Measurements from ENCODE around the gene HS3ST6.
"Not testable (repeated sequence)": the region's sequence is repeated elsewhere in the genome, so short reads cannot be mapped to it uniquely, and the experiment has no call there.

The HS3ST6 gene

GRCh38 chr16:1926271-1926670, 8.1 kb upstream of the HS3ST6 start:
- no peak for DNase-seq (ENCODE audit: low read depth)

GRCh38 chr16:1924095-1924494, 5.9 kb upstream of the HS3ST6 start:
- no peak for DNase-seq (ENCODE audit: low read depth)

GRCh38 chr16:1923299-1924034, 5.3 kb upstream of the HS3ST6 start:
- no peak for DNase-seq (ENCODE audit: low read depth)

- no peak for DNase-seq (ENCODE audit: low read depth)
Observed at GRCh38 chr16:1922357-1922756, 4.1 kb upstream of the HS3ST6 start.

GRCh38 chr16:1920727-1921171, 2.5 kb upstream of the HS3ST6 start:
- DNase-seq (ENCODE audit: low read depth): no peak

- DNase-seq (ENCODE audit: low read depth): not testable (repeated sequence)
Observed at GRCh38 chr16:1920122-1920521, 1.9 kb upstream of the HS3ST6 start.

- no peak for DNase-seq (ENCODE audit: low read depth)
Observed at GRCh38 chr16:1919327-1919998, 1.2 kb upstream of the HS3ST6 start.

GRCh38 chr16:1917665-1918350, 407 bp downstream of the HS3ST6 start:
- no peak for DNase-seq (ENCODE audit: low read depth)

GRCh38 chr16:1917056-1917664, 1.1 kb downstream of the HS3ST6 start:
- no peak for DNase-seq (ENCODE audit: low read depth)

- DNase-seq (ENCODE audit: low read depth): no peak
Observed at GRCh38 chr16:1916640-1916990, 1.6 kb downstream of the HS3ST6 start.

GRCh38 chr16:1915732-1916639, 2.2 kb downstream of the HS3ST6 start:
- no peak for DNase-seq (ENCODE audit: low read depth)

- no peak for DNase-seq (ENCODE audit: low read depth)
Observed at GRCh38 chr16:1914988-1915387, 3.2 kb downstream of the HS3ST6 start.

- DNase-seq (ENCODE audit: low read depth): no peak
Observed at GRCh38 chr16:1914084-1914608, 4.1 kb downstream of the HS3ST6 start.

- no peak for DNase-seq (ENCODE audit: low read depth)
Observed at GRCh38 chr16:1913327-1914083, 4.7 kb downstream of the HS3ST6 start.

- no peak for DNase-seq (ENCODE audit: low read depth)
Observed at GRCh38 chr16:1912215-1912543, 6.0 kb downstream of the HS3ST6 start.

- no peak for DNase-seq (ENCODE audit: low read depth)
Observed at GRCh38 chr16:1911467-1912214, 6.6 kb downstream of the HS3ST6 start.

- no peak for DNase-seq (ENCODE audit: low read depth)
Observed at GRCh38 chr16:1909561-1910231, 8.5 kb downstream of the HS3ST6 start.

GRCh38 chr16:1908983-1909382, 9.2 kb downstream of the HS3ST6 start:
- DNase-seq (ENCODE audit: low read depth): no peak

- DNase-seq (ENCODE audit: low read depth): no peak
Observed at GRCh38 chr16:1908184-1908583, 10.0 kb downstream of the HS3ST6 start.
